ENCODE measurements around the gene KLHL22.

Gene KLHL22

DNA sequence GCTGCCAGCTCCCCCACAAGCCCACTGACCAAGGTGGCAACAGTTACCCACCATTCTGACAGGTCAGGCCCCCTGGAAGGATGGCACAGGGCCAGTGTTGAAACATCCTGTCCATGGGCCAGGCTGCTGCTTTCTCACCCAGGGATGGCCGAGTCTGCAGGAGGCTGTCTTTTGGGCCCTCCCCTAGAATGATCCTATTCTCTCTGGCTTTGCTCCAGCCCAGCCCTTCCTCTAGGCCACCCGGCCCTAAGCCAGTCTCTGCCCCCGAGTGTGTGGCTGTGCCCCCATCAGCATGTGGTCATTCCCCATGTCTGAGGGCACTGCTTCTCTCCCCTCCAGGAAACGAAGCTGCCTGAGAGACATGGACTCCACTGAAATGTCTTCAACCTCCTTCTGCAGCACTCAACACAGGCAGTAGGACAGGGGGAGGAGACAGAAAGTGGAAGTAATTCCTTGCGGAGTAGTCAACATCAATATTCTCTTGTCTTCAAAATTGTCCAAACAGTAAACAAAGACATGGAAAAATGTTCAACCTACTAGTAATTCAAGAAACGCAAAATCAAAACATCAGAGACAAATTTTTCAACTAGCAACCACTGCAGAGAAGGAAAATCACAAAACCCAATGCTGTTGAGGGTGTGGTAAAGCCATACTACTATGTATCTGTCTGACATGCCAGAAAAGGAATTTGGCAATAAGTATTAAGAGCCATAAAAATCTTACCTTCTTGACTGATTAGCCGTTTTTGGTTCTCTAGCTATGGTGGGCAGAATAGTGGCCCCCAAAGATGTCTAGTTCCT is 52.9 kb downstream of the KLHL22 start:
- no peak for DNase-seq

GRCh38 chr22:20441631-20442484 is 53.7 kb downstream of the KLHL22 start:
- no peak for DNase-seq

DNA sequence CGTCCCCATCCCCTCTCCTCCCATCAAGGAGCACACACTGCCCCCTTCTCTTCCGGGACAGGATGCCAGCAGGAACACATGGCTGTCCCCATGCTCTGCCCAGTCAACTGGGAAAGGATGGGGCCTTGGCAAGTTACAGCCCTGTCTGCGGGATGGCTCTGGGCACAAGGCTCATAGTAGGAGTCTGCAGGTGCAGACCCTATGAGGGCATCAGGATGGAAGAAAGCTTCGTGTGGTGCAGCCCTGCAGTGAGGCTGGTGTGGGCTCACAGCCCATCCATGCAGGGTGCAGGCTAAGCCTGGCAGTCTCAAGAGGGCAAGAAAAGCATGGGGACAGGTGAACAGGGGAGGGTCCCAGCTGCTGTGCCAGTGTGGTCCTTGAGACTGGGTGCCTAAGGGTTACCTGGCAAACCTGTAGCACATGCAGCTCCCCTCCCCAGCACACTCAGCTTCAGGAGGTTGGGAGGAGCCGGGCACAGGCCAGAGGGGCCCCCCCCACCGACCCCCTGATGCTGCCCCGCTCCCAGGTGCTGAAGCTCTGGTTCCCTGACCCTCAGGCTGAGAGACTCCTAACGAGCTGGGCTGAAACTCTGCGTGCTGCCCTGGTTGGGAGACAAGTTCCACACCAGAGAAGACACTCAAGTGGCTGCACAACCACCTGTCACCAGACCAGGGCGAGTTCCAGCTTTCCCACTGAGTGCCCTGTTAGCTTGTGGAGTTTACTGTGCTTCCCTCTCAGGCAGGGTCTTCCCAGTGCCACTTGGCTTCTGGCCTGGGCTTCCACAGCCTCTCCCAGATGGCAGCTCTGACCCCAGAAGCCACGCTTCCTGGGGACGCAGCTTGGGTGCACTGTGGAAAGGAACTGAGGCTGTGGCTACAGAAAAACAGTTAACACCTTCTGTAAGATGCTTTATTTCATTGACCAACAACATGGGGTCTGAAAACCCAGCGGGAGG is 54.7 kb downstream of the KLHL22 start:
- DNase-seq, result no peak

DNA sequence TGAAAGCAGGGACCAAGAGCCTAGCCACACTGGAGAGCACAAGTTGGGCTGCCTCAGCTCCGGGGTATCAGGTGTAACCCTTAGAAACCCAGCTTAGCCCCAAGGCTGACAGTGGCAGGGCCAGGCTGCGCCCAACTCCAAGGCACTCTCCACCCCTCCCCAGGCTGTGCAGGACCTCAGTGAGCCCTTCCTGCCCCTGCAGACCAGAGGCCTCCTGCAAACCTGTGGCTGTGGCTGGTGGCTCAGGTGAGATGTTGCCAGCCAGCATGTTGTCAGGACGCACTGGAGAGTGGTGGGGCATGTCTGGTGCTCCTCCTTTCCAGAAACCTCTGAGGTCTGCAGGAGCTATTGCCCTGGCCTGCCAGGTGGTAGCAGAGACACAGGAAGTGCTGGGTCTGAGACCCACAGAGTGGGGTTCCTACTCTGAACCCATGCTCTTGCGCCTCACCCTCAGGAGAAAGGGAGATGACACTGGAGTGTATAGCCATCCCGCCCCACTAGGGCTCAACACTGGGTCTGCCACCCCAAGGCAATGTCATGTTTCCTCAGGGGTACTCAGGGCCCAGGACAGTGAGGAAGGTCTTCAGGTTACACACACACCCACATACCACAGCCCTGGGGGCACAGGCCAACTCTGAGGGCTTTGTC is 55.5 kb downstream of the KLHL22 start:
- no peak for DNase-seq

- DNase-seq, result no peak
These were observed 56.1 kb downstream of the KLHL22 start for GRCh38 chr22:20439556-20439927.

GRCh38 chr22:20438678-20439492 is 56.7 kb downstream of the KLHL22 start:
- DNase-seq, result no peak

DNA sequence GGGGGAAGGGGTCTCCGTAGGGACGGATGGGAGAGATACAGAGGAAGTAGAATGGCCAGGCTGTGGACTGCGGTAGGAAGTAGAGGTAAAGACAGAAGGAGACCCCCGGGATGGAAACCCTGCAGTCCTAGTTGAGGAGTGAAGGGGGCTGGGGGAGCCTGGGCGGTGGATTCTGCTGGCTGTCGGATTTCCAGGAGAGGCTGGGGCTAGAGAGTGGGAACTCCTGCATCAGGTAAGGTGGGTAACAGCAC is 57.2 kb downstream of the KLHL22 start:
- DNase-seq, result no peak

DNA sequence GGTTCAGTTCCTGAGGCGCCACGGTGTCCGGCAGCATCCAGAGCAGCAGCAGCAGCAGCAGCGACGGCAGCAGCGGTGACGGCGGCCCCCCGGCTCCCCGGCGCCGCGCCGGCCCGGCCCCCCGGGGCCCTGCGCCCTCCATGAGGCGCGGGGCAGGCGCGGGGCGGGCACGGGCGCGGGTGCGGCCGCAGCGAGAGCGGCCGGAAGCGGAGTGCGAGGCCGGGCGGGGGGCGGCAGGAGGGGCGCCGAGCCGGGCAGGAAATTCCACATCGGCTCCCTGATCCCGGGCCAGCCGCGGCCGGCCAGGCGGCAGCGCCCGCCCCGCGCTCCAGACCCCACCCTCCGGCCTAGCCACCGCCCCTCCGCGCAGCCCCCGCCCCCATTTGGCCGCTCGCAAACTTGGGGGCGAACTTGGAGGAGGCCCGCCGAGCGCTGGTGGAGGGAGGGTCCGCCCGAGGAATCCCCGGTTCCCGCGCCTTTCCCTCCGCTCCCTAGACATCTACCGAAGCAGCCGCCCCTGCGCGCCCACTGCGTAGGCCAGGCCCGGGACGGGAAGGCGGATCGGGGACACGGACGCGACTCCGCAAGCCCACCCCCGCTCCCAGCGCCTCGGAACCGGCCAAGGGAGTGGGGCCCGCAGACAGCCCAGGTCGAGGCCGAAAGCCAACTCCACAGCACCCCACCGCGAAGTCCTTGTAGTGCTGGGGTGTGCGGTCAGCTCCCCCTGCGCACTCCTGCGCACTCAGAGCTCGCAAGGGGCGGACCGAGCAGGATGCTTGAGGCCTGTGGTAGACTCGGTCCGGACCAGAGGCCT is 57.8 kb downstream of the KLHL22 start, which contains the start of gene SCARF2:
TSS of gene SCARF2 (minus strand) at position 213 of the 814 bp plus-strand sequence. CDS start at position 142, 71 bp downstream.
- DNase-seq, result no peak

- no peak for DNase-seq
These were observed 58.6 kb downstream of the KLHL22 start for GRCh38 chr22:20436768-20437612.

GRCh38 chr22:20436307-20436767 is 59.3 kb downstream of the KLHL22 start:
- DNase-seq, result no peak

DNA sequence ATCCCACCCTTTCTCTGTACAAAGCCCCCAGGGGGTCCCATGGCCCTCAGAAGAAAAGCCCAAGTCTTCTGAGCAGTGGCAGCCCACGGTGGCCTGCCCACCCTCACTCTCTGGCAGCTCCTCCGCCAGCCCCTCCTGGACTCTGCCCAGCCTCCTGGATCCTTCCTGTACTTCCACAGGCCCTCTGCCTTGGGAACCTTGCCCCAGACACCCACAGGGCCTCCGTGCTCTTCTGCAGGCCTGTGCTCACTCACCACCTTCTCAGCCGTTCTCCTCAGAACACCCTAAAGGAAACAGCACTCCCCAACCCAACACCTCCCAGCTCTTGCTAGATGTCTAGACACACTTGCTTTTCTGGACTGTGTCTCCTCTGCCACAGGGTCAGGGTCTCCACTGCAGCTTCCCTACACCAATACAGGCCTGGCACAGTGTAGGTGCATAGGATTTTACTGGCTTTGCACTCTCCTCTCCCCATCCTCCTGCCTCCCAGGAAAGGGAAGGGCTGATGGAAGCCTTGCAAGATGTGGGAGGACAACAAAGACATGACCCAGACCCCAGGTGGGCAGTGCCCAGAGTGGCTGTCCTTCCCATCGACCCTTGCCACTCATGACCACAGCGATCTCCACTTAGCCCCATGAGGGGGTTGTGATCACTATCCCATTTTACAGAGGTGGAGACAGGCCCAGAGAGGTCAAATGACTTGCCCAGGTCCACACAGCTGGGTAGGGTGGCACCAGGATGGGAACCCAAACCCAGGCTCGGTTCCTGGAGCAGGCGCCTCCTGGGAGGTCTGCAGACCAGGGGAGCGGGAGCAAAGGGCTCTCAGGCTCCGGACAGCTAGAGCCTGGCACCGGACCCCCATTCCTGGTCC is 59.9 kb downstream of the KLHL22 start:
- DNase-seq, result no peak

DNA sequence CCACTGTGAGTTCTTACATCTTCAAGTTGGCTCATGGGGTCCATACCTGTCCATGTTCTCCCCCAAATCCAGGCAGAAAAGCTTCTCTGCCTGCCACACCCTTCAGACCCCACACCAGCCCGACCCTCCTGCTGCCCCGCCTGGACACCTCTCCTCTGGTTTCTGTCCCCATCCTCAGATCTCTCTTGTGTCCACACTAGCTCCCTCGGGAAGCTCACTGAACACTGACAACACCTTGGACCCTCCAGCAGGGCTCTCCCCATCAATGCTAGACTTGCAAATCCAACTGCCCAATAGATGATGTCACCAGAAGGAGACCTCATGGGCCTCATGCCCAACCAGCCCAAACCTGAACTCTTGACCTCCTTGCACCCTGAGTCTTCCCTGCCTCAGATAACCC is 60.8 kb downstream of the KLHL22 start:
- no peak for DNase-seq

DNA sequence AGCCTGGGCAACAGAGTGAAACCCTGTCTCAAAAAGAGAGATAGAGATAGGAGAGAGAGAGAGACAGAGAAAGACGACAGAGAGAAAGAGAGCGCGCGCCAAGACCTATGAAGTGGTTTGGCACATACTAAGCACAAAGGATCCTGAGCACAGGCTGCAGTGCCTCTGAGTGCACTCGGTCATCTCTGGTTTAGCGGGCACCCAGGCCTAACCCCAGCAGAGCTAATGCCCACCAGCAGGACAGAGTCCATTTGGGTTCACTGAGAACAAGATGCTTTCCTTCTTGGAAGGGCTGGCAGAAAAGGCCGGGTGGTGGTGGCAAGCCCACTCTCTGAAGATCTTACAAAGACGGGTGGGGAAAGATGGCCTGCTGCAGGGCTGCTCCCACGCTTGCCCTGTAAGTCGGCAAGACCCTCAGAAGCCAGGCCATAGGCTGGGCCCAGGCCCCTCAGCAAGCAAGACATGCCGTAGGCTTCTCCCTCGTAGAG is 61.3 kb downstream of the KLHL22 start:
- DNase-seq, result no peak

GRCh38 chr22:20433686-20434241 is 61.8 kb downstream of the KLHL22 start:
- DNase-seq, result no peak

GRCh38 chr22:20433191-20433590 is 62.4 kb downstream of the KLHL22 start:
- DNase-seq, result no peak

DNA sequence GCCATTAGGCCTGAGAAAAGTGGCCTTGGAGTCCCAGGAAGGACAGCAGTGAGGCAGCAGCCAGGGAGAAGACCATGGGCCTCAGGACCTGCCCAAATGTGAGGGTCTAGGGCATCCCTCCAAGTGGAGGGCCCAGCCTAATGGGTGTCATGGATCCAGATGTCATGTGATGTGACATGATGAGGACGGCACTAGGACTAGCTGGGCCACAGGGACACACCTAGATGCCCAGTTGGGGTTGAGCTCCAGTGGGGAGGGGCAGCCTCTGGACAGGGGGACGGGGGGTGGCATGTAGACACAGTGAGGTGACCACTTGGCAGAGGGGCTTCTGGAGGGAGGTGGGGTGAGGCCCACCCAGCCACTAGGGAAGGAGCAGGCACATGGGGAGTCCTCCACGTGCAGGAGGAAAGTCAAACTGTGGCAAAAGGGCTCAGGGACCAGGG is 63.3 kb downstream of the KLHL22 start:
- DNase-seq, result no peak

DNA sequence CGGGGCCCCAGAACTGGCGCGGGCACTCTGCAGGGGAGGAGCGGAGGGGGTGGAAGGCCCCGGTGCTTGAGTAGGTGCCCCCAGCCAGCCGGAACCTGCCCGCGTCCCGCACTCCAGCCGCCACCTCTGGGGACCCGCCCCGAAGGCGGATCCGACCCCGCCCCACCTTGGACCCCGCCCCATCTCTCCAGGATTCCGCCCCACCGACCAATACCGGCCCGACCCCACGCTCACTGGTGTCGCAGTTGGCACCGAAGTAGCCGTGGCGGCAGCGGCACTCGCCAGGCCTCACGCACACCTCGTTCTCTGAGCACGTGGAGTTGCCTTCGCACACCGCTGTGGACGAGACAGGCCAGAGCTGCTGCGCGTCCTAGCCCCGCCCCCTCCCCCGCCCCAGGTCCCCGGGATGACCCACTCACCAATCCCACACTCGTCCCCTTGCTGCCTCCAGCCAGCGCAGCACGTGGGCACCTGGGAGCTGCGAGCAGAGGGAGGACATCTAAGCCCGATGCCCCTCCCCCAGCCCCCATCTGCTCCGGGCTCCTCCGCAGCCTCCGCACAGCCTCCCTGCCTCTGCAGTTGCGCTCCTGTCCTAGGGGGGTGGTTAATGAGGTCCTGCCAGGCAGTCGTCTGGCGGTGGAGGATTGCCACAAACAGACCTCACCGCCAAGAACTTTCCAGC is 63.9 kb downstream of the KLHL22 start:
- DNase-seq, result no peak

Measured in GF-D8 (cell line).